8988T (cell line): ENCODE measurements around the gene SRCAP.

Experiments
- DNase-seq: peaks from one replicate; pipeline ENCODE4 v3.0.0; 2011

SRCAP gene

GRCh38 chr16:30760577-30761426 lies 61.8 kb downstream of the SRCAP start:
- no peak for DNase-seq

GRCh38 chr16:30761427-30761927 lies 62.5 kb downstream of the SRCAP start:
- no peak for DNase-seq

GRCh38 chr16:30761928-30762902 lies 63.2 kb downstream of the SRCAP start, which contains the start of the genes CFAP119 and RNF40:
CFAP119 (minus strand) TSS chr16:30762062; CDS start chr16:30761748, 314 bp downstream.
RNF40 (plus strand) TSS chr16:30762322; CDS start chr16:30762546, 224 bp downstream.
- peak; percentile 91 for DNase-seq

GRCh38 chr16:30762991-30763725 lies 64.2 kb downstream of the SRCAP start:
- no peak for DNase-seq

GRCh38 chr16:30764086-30764485 lies 65.1 kb downstream of the SRCAP start:
- no peak for DNase-seq

- DNase-seq = no peak
Measured at GRCh38 chr16:30764816-30765465, 66.0 kb downstream of the SRCAP start.

GRCh38 chr16:30766206-30766932 lies 67.4 kb downstream of the SRCAP start:
- DNase-seq = no peak

GRCh38 chr16:30766933-30767284 lies 67.9 kb downstream of the SRCAP start:
- DNase-seq = no peak

GRCh38 chr16:30767767-30768465 lies 68.9 kb downstream of the SRCAP start:
- DNase-seq = no peak

GRCh38 chr16:30768583-30769181 lies 69.7 kb downstream of the SRCAP start:
- no peak for DNase-seq

GRCh38 chr16:30769379-30770089 lies 70.6 kb downstream of the SRCAP start:
- no peak for DNase-seq

- DNase-seq = no peak
Measured at GRCh38 chr16:30771726-30772125, 72.8 kb downstream of the SRCAP start.

- no peak for DNase-seq
Measured at GRCh38 chr16:30773826-30774225, 74.9 kb downstream of the SRCAP start.

GRCh38 chr16:30774367-30775130 lies 75.6 kb downstream of the SRCAP start:
- no peak for DNase-seq

- DNase-seq = no peak
Measured at GRCh38 chr16:30775131-30775391, 76.1 kb downstream of the SRCAP start.

GRCh38 chr16:30775392-30776188 lies 76.6 kb downstream of the SRCAP start:
- DNase-seq = peak; percentile 89

- DNase-seq = no peak
Measured at GRCh38 chr16:30777591-30778297, 78.8 kb downstream of the SRCAP start.
